CD4-positive, alpha-beta T cell treated with Interferon alpha-2 for 1 hour (primary cell): ENCODE data around the gene FOXK1.
"Not testable (repeated sequence)": the region's sequence is repeated elsewhere in the genome, so short reads cannot be mapped to it uniquely, and the experiment has no call there.

ENCODE experiments used
- DNase-seq, 2 donors: peaks; one replicate each; pipeline ENCODE4 v3.0.0-alpha.2; 2020 to 2022

The FOXK1 gene

GRCh38 chr7:4802577-4802976 is 120.5 kb downstream of the FOXK1 start:
- DNase-seq, result not testable (repeated sequence)

- no peak for DNase-seq
Measured at GRCh38 chr7:4803397-4804241, 121.5 kb downstream of the FOXK1 start.

GRCh38 chr7:4805110-4805983 is 123.3 kb downstream of the FOXK1 start:
- DNase-seq, result no peak

DNA sequence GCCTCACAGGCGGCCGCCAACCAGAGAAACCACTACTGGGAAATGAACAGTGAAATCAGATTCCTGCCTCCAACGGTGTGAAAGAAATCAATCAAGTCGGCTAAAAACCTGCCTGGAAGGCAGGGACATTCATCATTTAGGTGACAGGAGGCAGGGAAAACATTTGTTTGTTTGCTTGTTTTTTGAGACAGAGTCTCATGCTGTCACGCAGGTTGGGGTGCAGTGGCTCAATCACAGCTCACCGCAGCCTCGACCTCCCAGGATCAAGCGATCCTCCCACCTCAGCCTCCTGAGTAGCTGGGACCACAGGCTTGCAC is 123.8 kb downstream of the FOXK1 start:
- no peak for DNase-seq

GRCh38 chr7:4806983-4807597 is 125.0 kb downstream of the FOXK1 start:
- DNase-seq, result no peak

DNA sequence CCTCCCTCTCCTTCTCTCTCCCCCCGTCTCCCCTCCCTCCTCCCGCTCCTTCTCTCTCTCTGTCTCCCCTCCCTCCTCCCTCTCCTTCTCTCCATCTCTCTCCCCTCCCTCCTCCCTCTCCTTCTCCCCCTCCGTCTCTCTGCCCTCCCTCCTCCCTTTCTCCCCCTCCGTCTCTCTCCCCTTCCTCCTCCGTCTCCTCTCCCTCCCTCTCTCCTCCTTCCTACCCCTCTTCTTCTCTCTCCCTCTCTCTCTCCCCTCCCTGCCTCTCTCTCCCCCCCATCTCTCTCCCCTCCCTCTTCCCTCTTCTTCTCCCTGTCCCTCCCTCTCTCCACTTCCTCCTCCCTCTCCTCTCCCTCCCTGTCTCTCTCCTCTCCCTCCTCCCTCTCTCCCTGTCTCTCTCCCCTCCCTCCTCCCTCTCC is 125.5 kb downstream of the FOXK1 start:
- DNase-seq, result no peak

DNA sequence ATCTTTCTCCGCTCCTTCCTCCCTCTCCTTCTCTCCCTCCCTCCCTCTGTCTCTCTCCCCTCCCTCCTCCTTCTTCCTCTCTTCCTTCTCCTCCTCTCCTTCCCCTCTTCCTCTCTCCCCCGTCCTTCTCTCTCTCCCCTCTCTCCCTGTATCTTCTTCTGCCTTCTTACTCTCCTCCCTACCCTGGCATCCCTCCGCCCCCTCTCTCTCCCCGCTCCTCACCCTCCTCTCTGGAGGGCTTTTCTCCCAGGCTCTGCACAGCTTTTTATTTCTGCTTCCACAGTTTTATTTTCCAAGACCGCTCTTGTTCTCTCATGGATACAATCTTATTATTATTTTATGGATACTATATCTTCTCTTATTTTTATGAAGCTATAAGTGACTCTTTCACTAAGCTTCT is 125.9 kb downstream of the FOXK1 start:
- DNase-seq, result no peak

GRCh38 chr7:4808565-4808964 is 126.5 kb downstream of the FOXK1 start:
- DNase-seq, result no peak

GRCh38 chr7:4809091-4809591 is 127.0 kb downstream of the FOXK1 start:
- DNase-seq, result peak; percentile 21 to 31

- no peak for DNase-seq
Measured at GRCh38 chr7:4809666-4810065, 127.6 kb downstream of the FOXK1 start.

DNA sequence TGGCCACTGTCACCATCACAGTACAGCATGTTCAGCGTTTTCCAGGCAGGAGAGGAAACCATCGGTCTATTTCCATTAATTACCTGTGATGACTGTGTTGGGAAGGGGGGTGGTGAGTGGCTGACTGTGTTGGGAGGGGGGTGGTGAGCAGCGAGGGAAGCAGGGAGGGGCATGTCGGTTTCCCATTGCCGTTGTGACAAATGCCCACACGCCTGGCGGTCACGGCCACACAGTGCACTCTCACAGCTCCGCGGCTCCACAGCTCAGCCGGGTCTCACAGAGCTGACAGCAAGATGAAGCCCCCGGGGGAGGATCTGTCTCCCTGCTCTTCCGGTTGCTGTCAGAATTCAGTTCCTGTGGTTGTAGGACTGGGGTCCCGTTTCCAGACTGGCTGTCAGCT is 132.3 kb downstream of the FOXK1 start:
- DNase-seq, result no peak

DNA sequence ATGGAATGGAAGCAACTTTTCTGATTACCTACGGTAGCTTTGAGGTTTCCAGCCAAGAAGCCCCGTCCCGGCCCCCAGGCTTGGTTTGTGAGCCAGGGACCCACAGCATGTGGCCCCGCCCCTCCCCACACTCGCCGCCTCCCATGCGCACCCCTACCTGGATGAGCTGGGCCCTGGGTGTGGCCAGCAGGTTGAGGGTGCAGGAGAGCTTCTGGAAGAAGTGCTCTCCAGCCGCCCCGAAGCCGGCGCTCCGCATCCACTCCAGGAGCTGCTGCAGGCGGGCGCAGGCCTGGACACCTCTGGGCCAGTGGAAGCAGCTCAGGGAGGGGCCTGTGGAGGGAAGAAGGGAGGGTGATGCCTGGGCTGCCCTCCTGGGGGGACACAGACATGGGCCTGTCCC is 133.0 kb downstream of the FOXK1 start:
- DNase-seq, result no peak

GRCh38 chr7:4815609-4816418 is 133.7 kb downstream of the FOXK1 start:
- DNase-seq, result no peak

GRCh38 chr7:4816419-4817080 is 134.5 kb downstream of the FOXK1 start:
- DNase-seq, result no peak

DNA sequence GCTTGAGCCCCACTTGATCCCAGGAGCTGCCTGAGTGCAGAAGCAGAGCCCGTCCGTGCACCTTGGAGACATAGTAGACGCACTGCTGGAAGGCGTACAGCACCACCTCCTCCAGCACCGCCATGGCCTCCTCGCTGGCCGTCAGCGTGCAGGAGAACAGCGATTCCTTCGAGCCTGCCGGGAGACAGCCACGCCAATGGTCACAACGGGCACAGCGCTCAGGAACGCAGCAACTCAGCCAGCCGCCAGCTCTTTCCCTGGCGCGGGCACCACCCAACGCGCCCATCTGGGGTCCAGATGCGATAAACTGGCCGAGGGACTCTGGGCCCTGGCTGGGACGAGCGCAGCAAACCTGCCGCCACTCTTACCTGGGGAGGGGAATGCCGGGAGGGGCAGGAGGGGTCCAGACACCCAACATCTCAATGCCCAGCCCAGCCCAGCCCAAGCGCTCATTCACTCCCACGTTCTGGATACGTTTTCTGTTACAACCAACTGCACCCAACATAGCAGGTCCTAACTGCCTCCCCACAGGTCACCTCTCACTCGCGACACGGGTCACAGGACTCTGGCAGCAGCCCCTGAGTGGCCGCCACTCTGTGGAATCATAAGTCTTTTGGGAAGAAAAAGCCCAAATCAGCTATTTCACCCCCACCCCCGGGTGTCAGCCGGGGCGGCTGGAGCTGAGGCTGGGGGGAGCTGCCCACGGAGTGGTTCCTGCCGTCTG is 135.2 kb downstream of the FOXK1 start:
- DNase-seq, result no peak

DNA sequence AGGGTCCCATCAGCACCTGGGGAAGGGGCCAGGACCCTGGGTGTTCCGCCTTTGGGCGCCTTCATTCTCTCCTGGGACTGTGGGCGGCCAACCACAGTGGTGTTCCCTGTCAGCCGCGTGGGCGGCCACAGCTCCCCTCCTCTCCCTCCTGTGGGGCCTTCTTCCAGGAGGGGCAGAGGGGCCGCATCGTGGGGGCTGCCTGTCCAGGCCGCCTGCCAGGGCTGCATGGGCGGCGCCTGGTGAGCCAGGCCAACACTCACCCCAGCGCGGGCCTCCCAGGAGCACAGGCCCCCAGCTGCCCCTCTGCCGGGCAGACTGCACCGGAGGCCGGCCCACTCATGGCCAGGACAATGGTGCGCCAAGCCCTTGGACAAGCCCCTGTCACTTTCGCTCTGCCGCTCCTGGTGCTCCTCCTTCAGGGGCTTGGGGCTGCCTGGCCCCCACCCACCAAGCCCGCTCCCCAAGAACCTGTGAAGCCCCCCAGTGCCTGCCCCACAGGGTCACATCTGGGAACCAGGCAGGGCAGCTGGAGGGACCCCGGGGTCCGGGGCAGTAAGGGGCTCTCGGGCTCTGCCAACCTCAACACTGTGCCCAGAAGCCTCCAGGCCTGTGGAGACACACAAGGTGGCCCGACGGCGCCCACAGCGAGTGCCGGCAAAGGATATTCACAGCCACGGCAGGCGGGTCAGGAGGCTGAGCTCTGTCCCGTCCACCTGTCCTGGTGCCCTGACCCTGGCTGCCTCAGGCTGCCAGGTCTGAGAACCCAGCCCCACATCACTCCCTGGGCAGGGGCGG is 136.1 kb downstream of the FOXK1 start:
- DNase-seq, result no peak

DNA sequence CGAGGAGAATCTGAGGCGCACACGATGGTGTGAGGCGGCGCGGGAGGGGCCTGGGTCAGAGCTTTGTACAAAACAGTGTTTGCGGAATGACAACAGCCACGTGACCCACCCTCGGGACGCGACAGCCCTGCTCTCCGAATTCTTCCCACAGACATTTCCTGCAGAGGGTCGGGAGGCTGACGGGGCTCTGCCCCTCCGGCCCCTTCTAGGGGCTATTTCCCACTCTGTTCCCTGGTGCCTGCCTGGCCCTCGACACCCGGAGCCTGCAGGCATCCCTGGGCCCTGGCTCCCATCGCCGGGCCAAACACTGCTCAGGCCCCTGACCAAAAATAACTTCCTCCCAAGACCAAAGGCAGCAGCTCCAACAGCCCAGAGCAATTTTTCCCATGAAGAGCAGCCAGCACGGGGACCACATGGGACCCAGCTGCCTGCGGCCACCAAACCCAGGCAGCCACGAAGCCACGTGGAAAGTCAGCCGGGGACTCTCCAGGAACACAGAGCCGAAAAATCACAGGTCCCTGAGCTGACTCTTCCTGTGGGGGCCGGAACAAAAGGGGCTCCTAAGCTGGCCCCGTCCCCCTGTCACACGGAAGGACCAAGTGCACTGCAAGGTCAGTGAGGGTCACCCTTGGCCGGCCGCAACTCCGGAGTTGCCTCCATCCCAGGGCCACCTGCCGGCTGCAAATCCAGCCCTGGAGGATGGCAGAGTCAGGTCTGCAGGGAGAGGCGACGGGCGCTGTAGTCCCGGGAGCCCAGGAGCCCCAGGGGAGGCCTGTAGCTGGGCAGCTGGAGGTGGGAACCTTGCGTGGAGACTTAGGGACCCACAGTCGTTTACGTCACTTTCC is 137.7 kb downstream of the FOXK1 start:
- no peak for DNase-seq

DNA sequence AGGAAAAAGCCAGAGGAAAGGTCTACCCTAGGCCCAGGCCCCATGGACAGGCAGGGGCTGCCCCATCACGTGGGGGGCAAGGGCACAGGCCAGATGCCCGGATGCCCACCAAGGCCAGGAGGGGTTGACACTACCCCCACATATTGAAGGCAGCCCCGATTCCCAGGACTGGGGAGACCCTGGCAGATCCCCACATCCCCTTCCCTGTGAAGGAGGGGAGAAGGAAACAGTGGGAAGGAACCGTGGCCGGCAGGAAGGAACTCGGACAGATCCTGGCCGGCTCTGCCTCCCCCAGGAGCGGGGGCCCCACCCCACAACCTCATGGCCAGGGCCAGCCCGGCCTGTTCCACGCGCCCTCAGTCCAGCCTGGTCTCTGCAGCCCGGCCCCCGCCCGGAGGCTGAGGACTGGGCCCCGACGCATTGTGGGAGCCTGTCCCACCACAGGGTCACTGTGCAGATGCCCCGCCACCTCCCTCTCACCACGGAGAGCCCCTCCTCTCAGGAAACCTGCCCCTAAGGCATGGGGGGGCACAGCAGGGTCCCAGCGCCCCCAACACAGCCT is 138.4 kb downstream of the FOXK1 start:
- DNase-seq, result no peak
